ENCODE results near the gene SYNPO2L.
"Not testable (repeated sequence)": the region's sequence is repeated elsewhere in the genome, so short reads cannot be mapped to it uniquely, and the experiment has no call there.

SYNPO2L gene

GRCh38 chr10:73648975-73649829 lies 6.6 kb downstream of the SYNPO2L start:
- no peak for DNase-seq

- DNase-seq, result no peak
Observed at GRCh38 chr10:73647875-73648651, 7.8 kb downstream of the SYNPO2L start.

DNA sequence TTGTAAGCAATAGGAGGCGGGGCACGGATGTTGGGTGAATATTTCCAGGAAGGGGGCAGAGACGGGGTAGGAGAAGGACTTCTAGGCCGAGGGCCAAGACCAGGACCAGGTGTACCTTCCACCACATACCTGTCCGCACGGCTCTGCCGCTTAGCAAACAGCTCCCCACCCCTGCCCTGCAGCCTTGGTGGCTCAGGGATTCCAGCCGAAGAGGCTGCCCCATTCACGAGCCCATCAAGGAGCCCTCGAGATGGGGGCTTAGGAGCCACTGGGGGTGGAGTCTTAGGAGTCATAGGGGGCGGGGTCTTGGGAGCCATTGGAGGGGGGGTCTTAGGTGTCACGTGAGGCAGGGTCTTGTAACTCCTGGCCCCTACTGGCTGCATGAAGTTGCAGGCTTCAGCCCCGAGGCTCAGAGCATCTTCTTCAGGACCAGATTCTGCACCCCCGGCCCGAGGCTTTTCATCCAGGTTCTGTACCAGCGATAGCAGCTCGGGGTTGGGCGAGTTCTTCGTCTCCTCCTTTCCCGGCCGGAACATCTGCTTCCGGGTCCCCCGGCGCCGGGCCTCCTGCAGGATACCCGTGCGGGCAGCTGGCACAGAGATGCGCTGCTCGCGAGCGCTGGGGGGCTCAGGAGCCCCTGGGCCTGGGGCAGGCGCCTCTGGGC lies 8.5 kb downstream of the SYNPO2L start:
- no peak for DNase-seq

- DNase-seq, result no peak
Observed at GRCh38 chr10:73646598-73647041, 9.2 kb downstream of the SYNPO2L start.

DNA sequence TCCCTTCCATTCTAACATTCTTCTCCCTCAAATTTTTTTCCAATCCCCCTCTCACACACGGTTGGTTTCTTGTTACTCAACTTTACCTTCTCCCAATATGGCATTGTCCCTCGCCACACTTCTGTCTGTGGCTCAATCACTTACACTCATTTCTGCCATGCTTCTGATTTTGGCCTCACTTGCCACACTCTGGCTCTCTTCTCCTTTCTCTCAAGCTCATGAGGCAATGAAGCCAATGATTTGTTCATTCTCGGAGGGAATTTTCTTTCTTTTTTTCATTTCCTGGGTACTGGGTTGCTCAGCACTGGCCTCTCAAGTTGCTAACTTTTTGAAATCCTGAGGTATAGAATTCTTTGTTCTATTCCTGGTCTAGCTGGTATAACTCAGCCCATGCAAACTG lies 10.6 kb downstream of the SYNPO2L start:
- DNase-seq, result no peak

- no peak for DNase-seq
Observed at GRCh38 chr10:73644767-73645166, 11.1 kb downstream of the SYNPO2L start.

DNA sequence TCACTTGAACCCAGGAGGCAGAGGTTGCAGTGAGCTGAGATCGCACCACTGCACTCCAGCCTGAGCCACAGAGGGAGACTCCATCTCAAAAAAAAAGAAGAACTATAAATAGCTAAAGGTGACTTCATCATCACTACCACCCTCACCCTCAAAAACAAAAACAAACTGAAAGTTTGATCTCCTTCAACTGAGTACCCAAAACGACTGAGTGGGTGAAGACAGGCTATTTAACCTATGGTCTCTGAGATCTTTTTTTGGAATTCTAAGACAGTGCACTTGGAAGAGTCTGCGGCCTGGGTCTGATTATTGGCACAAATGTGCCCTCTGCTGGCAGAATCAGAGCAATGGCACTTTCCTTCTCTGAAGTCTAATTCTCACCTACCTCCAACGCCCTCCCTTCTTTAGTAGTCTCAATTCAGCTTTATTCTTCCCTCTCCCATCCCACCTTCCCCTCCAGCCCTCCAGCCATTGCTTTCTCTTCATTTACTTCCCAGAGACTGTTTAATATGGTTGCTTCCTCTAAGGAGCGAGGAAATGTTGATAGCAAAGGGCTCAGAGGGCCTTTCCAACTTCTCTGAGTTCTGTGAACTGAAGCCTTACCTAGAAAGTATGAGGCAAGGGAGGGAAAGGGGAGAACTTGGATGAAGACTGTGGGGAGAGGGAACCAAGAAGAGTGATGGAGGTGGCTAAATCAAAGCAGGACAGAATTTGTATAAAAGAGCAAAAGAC lies 11.7 kb downstream of the SYNPO2L start:
- DNase-seq, result peak; percentile 24

- no peak for DNase-seq
Observed at GRCh38 chr10:73643362-73643761, 12.5 kb downstream of the SYNPO2L start.

- no peak for DNase-seq
Observed at GRCh38 chr10:73641328-73642060, 14.3 kb downstream of the SYNPO2L start, which contains the start of gene MYOZ1. MYOZ1 (minus strand) TSS chr10:73641474; CDS start chr10:73640017, 1,457 bp downstream.

- no peak for DNase-seq
Observed at GRCh38 chr10:73639286-73639685, 16.5 kb downstream of the SYNPO2L start.

DNA sequence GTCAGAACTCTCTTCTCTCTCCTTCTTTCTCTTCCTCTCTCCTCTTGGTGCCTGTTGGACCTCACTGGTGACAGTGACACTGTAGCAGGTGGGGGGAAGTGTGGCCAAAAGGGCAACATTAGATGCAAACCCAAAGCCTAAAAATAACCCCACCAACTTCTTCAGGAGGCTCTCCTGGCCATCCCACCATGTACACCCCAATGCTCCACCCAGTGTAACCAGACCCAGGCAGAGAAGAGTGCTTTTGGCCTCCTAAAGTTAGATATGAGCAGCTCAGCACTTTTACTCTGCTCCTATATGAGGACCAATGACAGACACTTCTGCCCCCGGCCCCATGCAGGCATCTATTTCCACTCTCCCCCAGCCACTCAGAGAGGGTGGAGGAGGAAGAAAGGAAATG lies 20.0 kb downstream of the SYNPO2L start:
- DNase-seq, result no peak

GRCh38 chr10:73634421-73634820 lies 21.4 kb downstream of the SYNPO2L start:
- no peak for DNase-seq

GRCh38 chr10:73629165-73629564 lies 26.7 kb downstream of the SYNPO2L start:
- DNase-seq, result no peak

DNA sequence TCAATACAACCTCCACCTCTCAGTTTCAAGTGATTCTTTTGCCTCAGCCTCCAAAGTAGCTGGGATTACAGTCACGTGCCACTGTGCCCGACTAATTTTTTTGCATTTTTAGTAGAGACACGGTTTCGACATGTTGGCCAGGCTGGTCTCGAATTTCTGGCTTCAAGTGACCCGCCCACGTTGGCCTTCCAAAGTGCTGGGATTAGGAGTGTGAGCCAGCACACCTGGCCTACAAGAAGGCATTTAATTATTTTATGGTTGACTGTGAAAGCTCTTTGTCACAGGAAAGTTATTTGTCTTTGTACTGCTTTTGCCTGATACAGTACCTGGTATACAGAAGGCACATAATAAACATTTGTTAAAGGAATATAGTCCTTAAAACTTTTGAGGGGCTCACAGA lies 27.4 kb downstream of the SYNPO2L start:
- no peak for DNase-seq

GRCh38 chr10:73627300-73627699 lies 28.5 kb downstream of the SYNPO2L start:
- DNase-seq, result no peak

- DNase-seq, result peak; percentile 93
Observed at GRCh38 chr10:73625884-73626752, 29.7 kb downstream of the SYNPO2L start.

DNA sequence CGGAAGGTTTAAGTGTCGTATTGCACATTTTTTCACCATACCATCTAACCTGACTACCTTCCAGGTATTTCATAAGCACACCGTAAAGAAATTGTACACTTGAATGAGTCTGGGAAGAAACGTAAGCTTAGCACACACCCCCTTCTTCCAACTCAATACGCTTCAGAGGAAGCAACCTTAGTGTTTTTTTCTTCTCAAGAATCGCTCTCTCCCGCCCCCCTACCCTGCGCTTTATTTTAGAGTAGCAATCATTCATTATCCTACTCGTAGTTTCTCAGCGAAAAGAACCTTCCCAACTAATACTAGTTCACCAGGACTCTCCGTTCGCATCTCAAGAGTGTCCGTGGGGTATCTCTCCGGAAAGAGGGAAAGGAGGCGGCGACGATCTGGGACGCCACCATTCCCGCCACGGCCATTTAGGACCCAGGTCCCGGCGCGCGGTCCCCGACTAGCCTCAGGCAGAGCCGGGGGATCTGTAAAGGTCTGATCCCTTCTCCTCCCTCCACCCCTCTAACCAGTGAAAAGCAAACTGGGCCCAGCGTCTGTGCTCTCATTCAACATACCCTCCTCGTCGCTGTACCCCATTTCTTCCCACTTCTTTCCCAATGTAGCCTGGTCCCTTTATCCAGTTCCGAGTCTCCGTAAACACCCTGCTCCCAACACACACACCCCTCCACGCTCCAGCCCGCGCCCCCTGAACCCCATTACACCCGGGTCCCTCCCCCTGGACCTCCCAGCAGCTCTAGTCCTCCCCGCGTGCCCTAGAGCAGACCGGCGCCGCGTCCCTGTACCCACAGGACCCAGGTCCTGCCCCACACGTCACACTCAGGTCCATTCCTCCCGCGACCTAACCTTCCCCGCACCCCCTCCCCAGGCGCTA lies 30.6 kb downstream of the SYNPO2L start:
- DNase-seq, result peak; percentile 8

- no peak for DNase-seq
Observed at GRCh38 chr10:73623056-73623455, 32.8 kb downstream of the SYNPO2L start.

DNA sequence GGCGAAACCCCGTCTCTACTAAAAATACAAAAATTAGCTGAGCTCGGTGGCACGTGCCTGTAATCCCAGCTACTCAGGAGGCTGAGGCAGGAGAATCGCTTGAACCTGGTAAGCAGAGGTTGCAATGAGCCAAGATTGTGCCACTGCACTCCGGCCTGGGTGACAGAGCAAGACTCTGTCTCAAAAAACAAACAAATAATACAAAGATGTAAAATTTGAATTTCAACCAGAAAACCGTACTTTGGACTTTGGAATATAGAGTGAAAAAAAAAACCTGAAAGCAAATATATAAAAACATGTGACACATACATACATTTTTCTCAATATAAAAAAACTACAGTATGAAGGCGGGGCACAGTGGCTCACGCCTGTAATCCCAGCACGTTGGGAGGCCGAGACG lies 34.9 kb downstream of the SYNPO2L start:
- not testable (repeated sequence) for DNase-seq

- DNase-seq, result not testable (repeated sequence)
Observed at GRCh38 chr10:73617143-73617542, 38.7 kb downstream of the SYNPO2L start.
